ENCODE data around the gene OR4F6. TPM values are rescaled to one million over a fixed set of nuclear protein-coding genes. Genes with fewer than 3 reads are reported as not detected.

Gene OR4F6
- total RNA-seq, 2 experiments from 2014 or later = not detected

DNA sequence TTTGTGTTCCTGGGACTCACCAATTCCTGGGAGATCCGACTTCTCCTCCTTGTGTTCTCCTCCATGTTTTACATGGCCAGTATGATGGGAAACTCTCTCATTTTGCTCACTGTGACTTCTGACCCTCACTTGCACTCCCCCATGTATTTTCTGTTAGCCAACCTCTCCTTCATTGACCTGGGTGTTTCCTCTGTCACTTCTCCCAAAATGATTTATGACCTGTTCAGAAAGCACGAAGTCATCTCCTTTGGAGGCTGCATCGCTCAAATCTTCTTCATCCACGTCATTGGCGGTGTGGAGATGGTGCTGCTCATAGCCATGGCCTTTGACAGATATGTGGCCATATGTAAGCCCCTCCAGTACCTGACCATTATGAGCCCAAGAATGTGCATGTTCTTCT, 25.5 kb downstream of the OR4F6 start:
- intact Hi-C loops (cut with DNase I, micrococcal nuclease) = no loop called here
- TF ChIP-seq, protein P1, sequence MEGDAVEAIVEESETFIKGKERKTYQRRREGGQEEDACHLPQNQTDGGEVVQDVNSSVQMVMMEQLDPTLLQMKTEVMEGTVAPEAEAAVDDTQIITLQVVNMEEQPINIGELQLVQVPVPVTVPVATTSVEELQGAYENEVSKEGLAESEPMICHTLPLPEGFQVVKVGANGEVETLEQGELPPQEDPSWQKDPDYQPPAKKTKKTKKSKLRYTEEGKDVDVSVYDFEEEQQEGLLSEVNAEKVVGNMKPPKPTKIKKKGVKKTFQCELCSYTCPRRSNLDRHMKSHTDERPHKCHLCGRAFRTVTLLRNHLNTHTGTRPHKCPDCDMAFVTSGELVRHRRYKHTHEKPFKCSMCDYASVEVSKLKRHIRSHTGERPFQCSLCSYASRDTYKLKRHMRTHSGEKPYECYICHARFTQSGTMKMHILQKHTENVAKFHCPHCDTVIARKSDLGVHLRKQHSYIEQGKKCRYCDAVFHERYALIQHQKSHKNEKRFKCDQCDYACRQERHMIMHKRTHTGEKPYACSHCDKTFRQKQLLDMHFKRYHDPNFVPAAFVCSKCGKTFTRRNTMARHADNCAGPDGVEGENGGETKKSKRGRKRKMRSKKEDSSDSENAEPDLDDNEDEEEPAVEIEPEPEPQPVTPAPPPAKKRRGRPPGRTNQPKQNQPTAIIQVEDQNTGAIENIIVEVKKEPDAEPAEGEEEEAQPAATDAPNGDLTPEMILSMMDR (IDR thresholded peaks at IDR 0.05) = no peak
- POLR2A ChIA-PET = no interaction called here
- peaks cover 0 to 1% of the 10 kb centered on the region in 2 experiments for H3K9me3 ChIP-seq (ENCODE audit: control insufficient read depth in 1 of 2, insufficient read depth in 1 of 2, low read length in 2 of 2)
- H3K27me3 ChIP-seq (ENCODE audit: control insufficient read depth in 1 of 2, insufficient read depth in 2 of 2, low read length in 2 of 2) = peaks cover 3 to 23% of the 10 kb centered on the region in 2 experiments
- H3K36me3 Mint-ChIP-seq (ENCODE audit: low read depth) = no peaks in the 10 kb centered on the region
- H3K4me1 ChIP-seq (ENCODE audit: insufficient read depth, low read length) = no peaks in the 10 kb centered on the region
- DNase-seq (no peak), ATAC-seq (ENCODE audit: poor library complexity) (no peak)
- H3K27me3 Mint-ChIP-seq = peaks cover 51% of the 10 kb centered on the region
- H3K36me3 ChIP-seq (ENCODE audit: insufficient read depth, low read length) = no peaks in the 10 kb centered on the region
- no peaks in the 10 kb centered on the region for H3K4me1 Mint-ChIP-seq (ENCODE audit: low read depth)
- H3K9me3 Mint-ChIP-seq = no peaks in the 10 kb centered on the region
- H3K4me3 Mint-ChIP-seq = no peak overlapping the region
- H3K4me3 ChIP-seq (ENCODE audit: low read length) = no peak overlapping the region
- H3K27ac Mint-ChIP-seq = no peak overlapping the region
- H3K27ac ChIP-seq (ENCODE audit: low read depth in 1 of 2, low read length in 2 of 2) = no peak overlapping the region
- CTCF ChIA-PET = no interaction called here

DNA sequence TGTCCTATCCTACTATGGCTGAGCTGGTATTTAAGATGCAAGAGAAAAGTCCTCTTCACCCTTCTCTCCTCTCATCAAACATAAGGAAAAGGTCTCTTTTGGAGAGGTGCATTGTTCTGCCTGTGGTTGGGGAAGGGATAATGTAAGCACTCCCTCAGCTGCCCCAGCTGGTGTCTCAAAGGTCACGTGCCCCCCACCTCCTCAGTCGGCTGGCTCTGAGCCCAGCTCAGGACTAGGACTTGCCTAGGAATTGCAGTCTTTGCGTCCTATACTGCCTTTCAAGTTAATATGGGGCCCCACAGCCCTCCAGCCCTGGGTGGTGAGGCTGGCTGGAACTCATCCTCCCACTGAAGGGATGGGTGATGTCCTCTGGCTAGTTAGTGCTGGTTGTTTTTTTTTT, 38.3 kb downstream of the OR4F6 start:
- Mint-ChIP-seq H3K9me3 (peaks cover 3% of the 10 kb centered on the region), H3K27me3 (peaks cover 46% of the 10 kb centered on the region), H3K36me3 (ENCODE audit: low read depth) (no peaks in the 10 kb centered on the region), H3K4me1 (ENCODE audit: low read depth) (no peaks in the 10 kb centered on the region), H3K27ac (no peak overlapping the region), H3K4me3 (no peak overlapping the region)
- H3K4me1 ChIP-seq (ENCODE audit: insufficient read depth, low read length) = no peaks in the 10 kb centered on the region
- CTCF ChIA-PET = no interaction called here
- POLR2A ChIA-PET = no interaction called here
- TF ChIP-seq, protein P1 (IDR thresholded peaks at IDR 0.05) = no peak
- ATAC-seq (ENCODE audit: poor library complexity) (no peak), DNase-seq (no peak)
- H3K9me3 ChIP-seq (ENCODE audit: control insufficient read depth in 1 of 2, insufficient read depth in 1 of 2, low read length in 2 of 2) = no peaks in the 10 kb centered on the region
- H3K4me3 ChIP-seq (ENCODE audit: low read length) = no peak overlapping the region
- no peak overlapping the region for H3K27ac ChIP-seq (ENCODE audit: low read depth in 1 of 2, low read length in 2 of 2)
- intact Hi-C loops (cut with DNase I, micrococcal nuclease) = no loop called here
- H3K27me3 ChIP-seq (ENCODE audit: control insufficient read depth in 1 of 2, insufficient read depth in 2 of 2, low read length in 2 of 2) = peaks cover 4 to 10% of the 10 kb centered on the region in 2 experiments
- no peaks in the 10 kb centered on the region for H3K36me3 ChIP-seq (ENCODE audit: insufficient read depth, low read length)

DNA sequence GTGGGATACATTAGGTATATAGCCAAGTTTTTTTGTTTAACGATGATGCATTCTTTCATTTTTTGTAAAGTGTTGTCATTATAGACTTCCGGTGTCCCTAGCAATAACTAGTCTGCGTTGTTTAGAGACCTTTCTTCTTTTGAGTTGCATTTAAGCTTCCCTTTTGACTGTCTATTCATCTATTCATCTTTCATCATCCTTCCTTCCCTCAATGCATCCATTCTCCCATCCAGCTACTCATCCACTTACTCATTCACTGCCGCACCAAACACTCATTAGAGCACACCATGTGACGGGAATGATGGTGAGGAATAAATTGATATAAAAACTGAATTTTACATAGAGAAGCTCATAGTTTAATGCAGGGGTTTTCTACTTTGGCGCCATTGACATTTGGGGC, 41.6 kb downstream of the OR4F6 start:
- TF ChIP-seq, protein P1 (IDR thresholded peaks at IDR 0.05) = no peak
- Mint-ChIP-seq H3K9me3 (no peaks in the 10 kb centered on the region), H3K27me3 (peaks cover 63% of the 10 kb centered on the region), H3K36me3 (ENCODE audit: low read depth) (no peaks in the 10 kb centered on the region), H3K4me3 (no peak overlapping the region), H3K27ac (no peak overlapping the region), H3K4me1 (ENCODE audit: low read depth) (no peaks in the 10 kb centered on the region)
- ATAC-seq (ENCODE audit: poor library complexity) = no peak
- Histone ChIP-seq H3K36me3 (ENCODE audit: insufficient read depth, low read length) (no peaks in the 10 kb centered on the region), H3K27ac (ENCODE audit: low read depth in 1 of 2, low read length in 2 of 2) (no peak overlapping the region), H3K4me1 (ENCODE audit: insufficient read depth, low read length) (no peaks in the 10 kb centered on the region), H3K4me3 (ENCODE audit: low read length) (no peak overlapping the region), H3K9me3 (ENCODE audit: control insufficient read depth in 1 of 2, insufficient read depth in 1 of 2, low read length in 2 of 2) (no peaks in the 10 kb centered on the region), H3K27me3 (ENCODE audit: control insufficient read depth in 1 of 2, insufficient read depth in 2 of 2, low read length in 2 of 2) (peaks cover 4 to 15% of the 10 kb centered on the region in 2 experiments)
- ChIA-PET CTCF (no interaction called here), POLR2A (no interaction called here)
- intact Hi-C loops (cut with DNase I, micrococcal nuclease) = no loop called here
- DNase-seq = no peak
